GM12892 (cell line): ENCODE measurements around the gene HES1.

Experiments used
- POLR2A ChIP-seq: IDR thresholded peaks from 2 replicates; pipeline ENCODE4 v1.6.1; 2011; ENCODE audit warnings: low read depth, low read length, control low read depth
- POLR2AphosphoS5 ChIP-seq: IDR thresholded peaks from 2 replicates; pipeline ENCODE4 v1.6.1; 2011; ENCODE audit warnings: low read depth, low read length, control low read depth
- TAF1 ChIP-seq: IDR thresholded peaks from 2 replicates; pipeline ENCODE4 v1.6.1; 2011; ENCODE audit warnings: low read depth, mild to moderate bottlenecking, control low read depth, low read length, borderline replicate concordance

DNA sequence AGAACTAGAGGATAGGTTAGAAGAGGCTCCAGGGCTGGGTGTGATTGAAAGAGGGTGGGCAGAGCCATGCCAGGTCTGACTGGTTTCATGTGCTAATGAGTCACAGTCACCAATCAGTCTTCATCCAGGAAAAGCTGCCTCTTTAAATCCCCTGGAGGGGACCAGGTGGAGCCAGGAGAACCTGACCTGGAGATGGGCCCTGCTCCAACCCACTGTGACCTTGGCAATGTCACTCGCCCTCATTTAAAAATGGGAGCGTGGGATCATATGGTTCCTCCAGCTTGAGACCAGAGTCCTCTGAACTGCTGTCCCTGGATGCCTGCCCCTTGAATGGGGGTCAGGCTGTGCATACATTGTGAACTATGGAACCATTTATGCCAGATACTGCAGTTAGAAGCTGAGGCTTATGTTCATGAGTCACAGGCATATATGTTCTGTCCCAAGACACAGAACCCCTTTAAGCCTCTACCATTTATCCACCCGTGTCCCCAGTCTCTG lies 23.0 kb downstream of the HES1 start:
- no peak for TF ChIP-seq POLR2AphosphoS5
- TF ChIP-seq POLR2A, result no peak
- TF ChIP-seq TAF1, result no peak
